GM23248 (cell line): ENCODE data around the gene AGAP2.

Source experiments
- EZH2 ChIP-seq: fragments of 200-600 bp; sonication (generic); IDR thresholded peaks from 2 replicates; pipeline ENCODE4 v1.6.1; 2018; ENCODE audit warnings: antibody characterized with exemption, mild to moderate bottlenecking; ENCODE audit not compliant: insufficient read depth, poor library complexity, severe bottlenecking
- EZH2phosphoT487 ChIP-seq: fragments of 200-600 bp; sonication (generic); IDR thresholded peaks from 2 replicates; pipeline ENCODE4 v1.6.1; 2018; ENCODE audit warnings: antibody characterized with exemption, moderate library complexity, mild to moderate bottlenecking, low read depth; ENCODE audit not compliant: insufficient read depth

DNA sequence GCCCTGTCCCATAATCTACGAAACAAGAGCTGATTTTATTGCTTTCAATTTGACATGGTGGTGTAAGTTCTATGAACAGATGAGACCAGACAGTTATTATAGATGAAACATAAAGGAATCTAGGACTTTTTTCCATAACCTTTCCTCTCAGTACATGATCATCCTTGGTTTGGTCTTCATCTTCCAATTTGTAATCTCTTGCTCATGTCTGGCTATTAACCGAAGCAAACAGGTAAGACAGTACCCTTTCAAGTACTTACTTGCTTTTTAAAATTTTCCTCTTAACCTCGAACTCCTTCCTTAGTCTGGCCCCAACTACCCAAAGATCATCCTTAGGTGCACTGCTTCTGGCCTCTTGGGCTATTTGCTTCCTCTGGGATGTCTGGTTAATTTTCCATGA is 7.5 kb upstream of the AGAP2 start:
- no peak for TF ChIP-seq EZH2
- TF ChIP-seq EZH2phosphoT487 = no peak
